ENCODE measurements around the gene IGF2BP2. TPM values are rescaled to one million over a fixed set of nuclear protein-coding genes. Genes with fewer than 3 reads are reported as not detected.

Gene IGF2BP2
- polyA plus RNA-seq, 2 of the 4 experiments (the other 2 are of a cell fraction): 2.2 to 6.1 TPM

- TF ChIP-seq HMGXB4 (CRISPR knock-in tag; IDR thresholded peaks at IDR 0.05; ENCODE audit: borderline replicate concordance) (no peak), EP300 (IDR thresholded peaks at IDR 0.05) (no peak), MYC (IDR thresholded peaks at IDR 0.05; ENCODE audit: borderline replicate concordance, low read length) (no peak)
- TF ChIP-seq, protein P1, sequence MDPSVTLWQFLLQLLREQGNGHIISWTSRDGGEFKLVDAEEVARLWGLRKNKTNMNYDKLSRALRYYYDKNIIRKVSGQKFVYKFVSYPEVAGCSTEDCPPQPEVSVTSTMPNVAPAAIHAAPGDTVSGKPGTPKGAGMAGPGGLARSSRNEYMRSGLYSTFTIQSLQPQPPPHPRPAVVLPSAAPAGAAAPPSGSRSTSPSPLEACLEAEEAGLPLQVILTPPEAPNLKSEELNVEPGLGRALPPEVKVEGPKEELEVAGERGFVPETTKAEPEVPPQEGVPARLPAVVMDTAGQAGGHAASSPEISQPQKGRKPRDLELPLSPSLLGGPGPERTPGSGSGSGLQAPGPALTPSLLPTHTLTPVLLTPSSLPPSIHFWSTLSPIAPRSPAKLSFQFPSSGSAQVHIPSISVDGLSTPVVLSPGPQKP (IDR thresholded peaks at IDR 0.05; ENCODE audit: low read depth, low read length): no peak
These were observed 64.3 kb downstream of the IGF2BP2 start (continued) for GRCh38 chr3:185760550-185760949.

DNA sequence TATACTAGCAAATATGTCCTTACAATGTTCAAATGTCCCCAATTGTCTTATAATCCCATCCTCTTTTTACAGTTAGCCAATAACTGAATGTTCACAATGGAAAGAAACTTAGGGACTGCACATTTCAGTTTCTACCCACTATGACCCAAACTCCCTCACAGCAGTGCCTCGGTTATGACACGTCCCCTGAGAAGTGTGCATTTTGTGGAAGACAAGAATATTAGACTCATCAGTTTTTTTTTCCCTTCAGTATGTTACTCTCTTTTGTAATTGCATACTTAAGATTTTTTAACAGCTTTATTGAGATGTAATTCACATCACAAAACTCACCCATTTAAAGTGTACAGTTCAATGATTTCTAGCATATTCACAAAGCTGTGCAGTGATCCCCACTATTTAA, 64.8 kb downstream of the IGF2BP2 start:
- H3K9me3 ChIP-seq: no peaks in the 10 kb centered on the region
- TF ChIP-seq HOXA7 (CRISPR knock-in tag; IDR thresholded peaks at IDR 0.05) (no peak), EHMT2 (IDR thresholded peaks at IDR 0.05; ENCODE audit: low read depth) (no peak), FOSB (CRISPR knock-in tag; IDR thresholded peaks at IDR 0.05) (no peak), ZSCAN20 (CRISPR knock-in tag; IDR thresholded peaks at IDR 0.05) (no peak), ZC3H11A (IDR thresholded peaks at IDR 0.05) (no peak), CBX8 (IDR thresholded peaks at IDR 0.05) (no peak), RCOR1 (IDR thresholded peaks at IDR 0.05; ENCODE audit: low read depth, low read length) (no peak), ZNF302 (CRISPR knock-in tag; IDR thresholded peaks at IDR 0.05) (no peak), BHLHE40 (IDR thresholded peaks at IDR 0.05; ENCODE audit: low read depth, low read length) (no peak), POLR2A (IDR thresholded peaks at IDR 0.05; ENCODE audit: low read length) (no peak), RAD21 (conservative IDR thresholded peaks at IDR 0.05 in 1 of 2, IDR thresholded peaks at IDR 0.05 in 1 of 2) (no peak), KDM1A (IDR thresholded peaks at IDR 0.05; ENCODE audit: low read depth) (no peak), HMGXB4 (CRISPR knock-in tag; IDR thresholded peaks at IDR 0.05; ENCODE audit: borderline replicate concordance) (no peak), SREBF2 (IDR thresholded peaks at IDR 0.05) (no peak)
- TF ChIP-seq, protein P2, sequence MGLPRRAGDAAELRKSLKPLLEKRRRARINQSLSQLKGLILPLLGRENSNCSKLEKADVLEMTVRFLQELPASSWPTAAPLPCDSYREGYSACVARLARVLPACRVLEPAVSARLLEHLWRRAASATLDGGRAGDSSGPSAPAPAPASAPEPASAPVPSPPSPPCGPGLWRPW (IDR thresholded peaks at IDR 0.05): no peak
- TF ChIP-seq, protein P3, sequence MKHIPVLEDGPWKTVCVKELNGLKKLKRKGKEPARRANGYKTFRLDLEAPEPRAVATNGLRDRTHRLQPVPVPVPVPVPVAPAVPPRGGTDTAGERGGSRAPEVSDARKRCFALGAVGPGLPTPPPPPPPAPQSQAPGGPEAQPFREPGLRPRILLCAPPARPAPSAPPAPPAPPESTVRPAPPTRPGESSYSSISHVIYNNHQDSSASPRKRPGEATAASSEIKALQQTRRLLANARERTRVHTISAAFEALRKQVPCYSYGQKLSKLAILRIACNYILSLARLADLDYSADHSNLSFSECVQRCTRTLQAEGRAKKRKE (CRISPR knock-in tag; IDR thresholded peaks at IDR 0.05; ENCODE audit: low read depth): no peak
- TF ChIP-seq, protein P4, sequence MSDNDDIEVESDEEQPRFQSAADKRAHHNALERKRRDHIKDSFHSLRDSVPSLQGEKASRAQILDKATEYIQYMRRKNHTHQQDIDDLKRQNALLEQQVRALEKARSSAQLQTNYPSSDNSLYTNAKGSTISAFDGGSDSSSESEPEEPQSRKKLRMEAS (IDR thresholded peaks at IDR 0.05): no peak
- TF ChIP-seq, protein P1 (IDR thresholded peaks at IDR 0.05; ENCODE audit: low read depth, low read length): no peak
- TF ChIP-seq, protein P5, sequence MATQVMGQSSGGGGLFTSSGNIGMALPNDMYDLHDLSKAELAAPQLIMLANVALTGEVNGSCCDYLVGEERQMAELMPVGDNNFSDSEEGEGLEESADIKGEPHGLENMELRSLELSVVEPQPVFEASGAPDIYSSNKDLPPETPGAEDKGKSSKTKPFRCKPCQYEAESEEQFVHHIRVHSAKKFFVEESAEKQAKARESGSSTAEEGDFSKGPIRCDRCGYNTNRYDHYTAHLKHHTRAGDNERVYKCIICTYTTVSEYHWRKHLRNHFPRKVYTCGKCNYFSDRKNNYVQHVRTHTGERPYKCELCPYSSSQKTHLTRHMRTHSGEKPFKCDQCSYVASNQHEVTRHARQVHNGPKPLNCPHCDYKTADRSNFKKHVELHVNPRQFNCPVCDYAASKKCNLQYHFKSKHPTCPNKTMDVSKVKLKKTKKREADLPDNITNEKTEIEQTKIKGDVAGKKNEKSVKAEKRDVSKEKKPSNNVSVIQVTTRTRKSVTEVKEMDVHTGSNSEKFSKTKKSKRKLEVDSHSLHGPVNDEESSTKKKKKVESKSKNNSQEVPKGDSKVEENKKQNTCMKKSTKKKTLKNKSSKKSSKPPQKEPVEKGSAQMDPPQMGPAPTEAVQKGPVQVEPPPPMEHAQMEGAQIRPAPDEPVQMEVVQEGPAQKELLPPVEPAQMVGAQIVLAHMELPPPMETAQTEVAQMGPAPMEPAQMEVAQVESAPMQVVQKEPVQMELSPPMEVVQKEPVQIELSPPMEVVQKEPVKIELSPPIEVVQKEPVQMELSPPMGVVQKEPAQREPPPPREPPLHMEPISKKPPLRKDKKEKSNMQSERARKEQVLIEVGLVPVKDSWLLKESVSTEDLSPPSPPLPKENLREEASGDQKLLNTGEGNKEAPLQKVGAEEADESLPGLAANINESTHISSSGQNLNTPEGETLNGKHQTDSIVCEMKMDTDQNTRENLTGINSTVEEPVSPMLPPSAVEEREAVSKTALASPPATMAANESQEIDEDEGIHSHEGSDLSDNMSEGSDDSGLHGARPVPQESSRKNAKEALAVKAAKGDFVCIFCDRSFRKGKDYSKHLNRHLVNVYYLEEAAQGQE (IDR thresholded peaks at IDR 0.05): no peak
- no peak overlapping the region for H3K4me3 ChIP-seq
- POLR2A ChIA-PET: no interaction called here
- no peak overlapping the region for H3K27ac ChIP-seq
- ATAC-seq (no peak), DNase-seq (ENCODE audit: low read depth in 1 of 2, low spot score in 1 of 2) (no peak), FAIRE-seq (no peak)
- no peaks in the 10 kb centered on the region for H3K4me1 ChIP-seq
- 94% methylated on average over 2 of the region's 2 CpGs for WGBS (ENCODE audit: missing lambda C conversion rate)
- no peak overlapping the region for H3K4me2 ChIP-seq
- CTCF ChIA-PET: interaction anchor here (0.7 to 1.7 kb wide), 4 partner anchors 8 to 100 kb away, joined by 3 to 4 read pairs (median 3); no protein-coding TSS in a partner anchor

Measured in A549 (cell line).